ENCODE measurements around the gene STOML2. TPM values are rescaled to one million over a fixed set of nuclear protein-coding genes. Genes with fewer than 3 reads are reported as not detected.
A peak's percentile ranks its signal among the peaks of the same experiment; 100 is the strongest.

Gene STOML2
- total RNA-seq, 1 donor from 2014 or later = 153 TPM

DNA sequence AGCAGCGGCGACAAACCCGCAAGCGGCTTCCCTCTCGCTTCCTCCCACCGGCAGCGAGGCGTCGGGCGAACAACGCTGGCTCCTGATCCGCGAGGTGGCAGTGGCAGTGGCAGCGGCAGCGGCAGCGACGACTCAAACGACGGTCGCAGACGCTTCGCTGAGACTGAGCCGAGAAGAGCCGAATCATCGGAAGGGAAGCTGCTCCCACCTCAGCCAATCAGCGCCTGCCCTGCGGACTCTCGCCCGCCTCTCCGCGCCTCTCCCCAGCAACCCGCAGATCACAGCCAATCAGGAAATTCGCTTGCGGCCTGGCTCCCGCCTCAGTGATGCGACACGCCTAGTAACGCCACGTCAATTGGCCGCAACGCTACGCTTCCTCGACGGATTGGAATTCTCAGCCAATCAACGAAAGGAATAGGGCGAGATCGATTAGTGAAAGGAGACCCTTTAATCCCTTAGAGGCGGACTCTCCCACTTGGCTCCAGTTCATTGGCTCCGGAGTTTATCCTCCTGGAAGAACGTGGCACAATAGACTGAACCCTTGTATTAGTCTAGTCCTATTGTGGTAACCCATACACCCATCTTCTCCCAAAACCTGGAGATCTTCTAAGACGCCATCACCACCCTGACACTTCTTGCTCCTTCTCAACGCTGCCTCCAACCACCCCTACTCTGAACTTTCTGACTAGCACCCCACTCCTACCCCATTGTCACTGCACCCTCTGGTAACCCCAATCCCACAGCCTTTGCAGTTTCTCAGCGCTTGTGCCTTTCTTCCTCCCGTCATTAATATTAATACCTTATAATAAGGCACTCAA is 30.3 kb downstream of the STOML2 start, which contains the start of gene VCP:
VCP (minus strand) TSS at position 165 of the 818 bp plus-strand sequence. CDS start 272 bp downstream, outside the sequence.
- peak; percentile 99 to 100 for DNase-seq (ENCODE audit: low read depth in 2 of 2)

DNA sequence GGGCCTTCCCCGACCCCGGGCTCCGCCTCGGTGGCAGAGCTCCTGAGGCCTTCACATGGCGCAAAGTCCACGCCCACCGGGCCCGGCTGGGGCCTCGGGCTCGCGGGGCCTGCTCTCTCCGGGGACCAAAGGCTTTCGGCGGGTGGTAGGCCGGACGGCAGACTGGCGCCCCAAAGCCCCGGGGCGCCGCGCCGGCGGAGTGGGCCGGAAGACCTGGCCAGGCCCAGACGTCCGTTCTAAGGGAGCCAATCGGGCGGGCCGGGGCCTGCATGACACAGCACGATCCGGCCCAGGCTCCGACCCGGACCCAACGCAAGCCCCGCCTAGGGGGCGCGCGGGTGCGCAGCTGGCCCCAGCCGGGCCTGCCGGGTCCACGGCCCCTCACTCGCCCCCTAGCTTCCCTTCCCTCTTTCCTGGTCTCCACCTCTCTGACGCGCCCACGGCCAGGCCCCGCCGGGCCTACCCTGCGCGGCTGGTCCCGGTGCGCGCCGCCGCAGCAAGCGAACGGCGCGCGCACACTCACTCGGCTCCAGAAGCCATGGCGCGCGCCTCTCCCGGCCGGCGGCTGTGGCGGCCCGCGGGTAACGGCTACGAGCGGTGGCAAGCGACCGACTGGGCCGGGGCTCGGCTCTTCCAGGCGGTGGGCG is 31.0 kb downstream of the STOML2 start:
- DNase-seq (ENCODE audit: low read depth in 2 of 2) = peak; percentile 89 to 92

DNA sequence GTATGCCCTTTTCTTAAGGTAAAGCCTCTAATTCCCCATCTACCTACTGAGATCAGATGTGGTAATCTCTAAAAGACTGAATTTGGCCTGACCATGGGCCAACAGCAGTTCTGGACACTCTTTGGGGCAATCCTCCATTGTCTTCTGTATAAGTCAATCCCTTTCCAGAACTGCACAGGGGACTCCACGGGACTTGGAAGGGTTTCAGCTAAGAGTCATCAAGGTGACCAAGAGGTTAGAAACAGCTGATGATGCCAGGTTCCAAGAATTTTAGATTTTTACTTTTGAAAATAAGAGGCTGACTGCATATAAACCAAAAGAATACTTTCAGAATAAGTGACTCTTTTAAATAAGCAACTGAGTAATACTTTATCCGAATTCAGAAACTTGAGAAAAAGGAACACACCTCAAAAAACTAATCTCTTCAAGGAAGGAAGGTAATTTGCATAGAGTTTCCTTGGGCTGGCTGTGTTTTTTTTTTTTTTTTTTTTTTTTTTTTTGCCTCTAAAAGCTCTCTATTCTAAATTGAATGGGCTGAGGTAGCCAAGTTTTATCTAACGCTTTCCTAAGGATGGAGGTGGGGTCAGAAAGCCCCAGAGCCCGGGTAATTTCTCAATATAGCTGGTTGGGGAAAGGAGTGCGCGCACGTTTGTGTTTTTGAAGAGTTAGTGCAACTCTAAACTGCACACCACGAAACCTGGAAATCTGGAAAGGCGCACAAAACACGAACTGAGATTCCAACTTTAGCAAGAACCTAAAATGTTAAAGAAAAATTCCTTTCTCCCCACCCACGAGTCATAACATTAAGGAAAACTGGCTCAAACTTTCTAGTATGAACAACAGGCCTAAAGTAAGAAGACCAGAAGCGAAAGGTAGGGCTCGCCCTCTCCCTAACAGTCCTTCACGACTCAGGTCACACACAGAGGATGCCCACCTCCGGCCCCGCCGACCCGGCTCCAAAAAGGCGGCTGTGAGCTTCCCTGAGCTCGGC is 31.8 kb downstream of the STOML2 start:
- DNase-seq (ENCODE audit: low read depth in 2 of 2) = peak; percentile 17 to 47

DNA sequence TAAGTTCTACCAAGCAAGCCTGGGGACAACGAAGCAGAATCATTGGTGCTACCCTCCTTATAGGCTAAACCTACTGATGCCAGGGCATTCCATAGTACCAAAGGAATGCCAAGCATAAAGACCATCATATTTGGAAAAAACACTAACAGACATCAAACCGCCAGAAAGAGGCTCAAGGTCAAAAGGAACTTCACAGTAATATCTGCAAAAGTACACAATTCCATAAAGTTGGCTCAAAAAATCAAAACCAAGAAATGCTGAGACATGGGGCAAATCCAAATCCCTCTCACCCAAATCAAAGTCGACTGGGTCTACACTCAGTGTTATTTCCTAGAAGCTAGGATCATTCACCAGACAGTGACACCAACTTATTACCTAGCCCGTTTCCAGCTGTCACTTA is 33.9 kb downstream of the STOML2 start:
- DNase-seq (ENCODE audit: low read depth in 2 of 2) = no peak

DNA sequence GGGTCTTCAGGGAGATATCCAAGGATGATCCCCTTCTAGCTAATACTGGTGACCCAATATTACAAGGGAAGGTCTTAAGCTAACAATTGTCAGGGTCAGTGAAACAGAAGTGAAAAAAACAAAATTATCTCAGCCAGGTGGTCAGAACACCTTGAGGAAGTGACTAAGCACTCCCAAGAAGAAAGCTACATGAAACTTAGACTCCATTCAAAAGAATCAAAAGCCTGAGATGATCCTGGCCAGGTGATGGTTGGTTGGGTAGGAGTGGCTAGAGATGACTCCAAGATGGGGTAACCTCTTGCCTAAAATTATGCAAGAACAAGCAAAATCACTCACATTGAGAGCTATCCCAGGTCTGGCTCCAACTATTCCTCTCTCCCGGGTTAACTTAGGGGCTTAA is 35.9 kb downstream of the STOML2 start:
- no peak for DNase-seq (ENCODE audit: low read depth in 2 of 2)

DNA sequence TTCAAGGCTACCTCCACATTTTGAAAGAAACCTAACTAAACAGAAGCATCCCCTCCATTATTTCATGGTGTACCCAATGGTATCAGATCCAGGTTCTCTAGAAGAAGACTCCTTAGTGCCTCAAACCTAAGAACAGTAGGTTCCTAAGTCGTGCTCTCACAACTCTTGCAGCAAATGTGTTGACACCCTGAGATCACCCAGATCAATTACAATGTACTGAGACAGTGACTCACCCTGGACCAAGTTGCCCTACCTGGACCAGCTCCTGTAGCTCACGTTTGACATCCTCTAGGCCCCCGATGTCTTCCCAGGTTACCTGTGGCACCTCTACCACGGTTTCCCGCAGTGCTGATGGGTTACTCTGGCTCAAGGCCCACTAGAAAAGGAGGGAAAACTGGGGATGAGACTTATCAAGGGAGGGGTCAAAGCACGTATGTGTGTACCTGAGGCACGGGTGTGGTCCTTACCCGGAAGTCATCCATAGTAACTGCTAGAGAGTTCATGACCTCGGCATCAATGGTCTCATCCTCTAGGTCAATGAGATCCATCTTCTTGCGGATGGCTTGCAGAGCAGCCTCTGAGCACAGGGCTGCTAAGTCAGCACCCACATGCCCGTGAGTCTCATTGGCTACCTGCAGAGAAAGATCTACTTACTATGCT is 42.3 kb downstream of the STOML2 start:
- DNase-seq (ENCODE audit: low read depth in 2 of 2) = no peak

DNA sequence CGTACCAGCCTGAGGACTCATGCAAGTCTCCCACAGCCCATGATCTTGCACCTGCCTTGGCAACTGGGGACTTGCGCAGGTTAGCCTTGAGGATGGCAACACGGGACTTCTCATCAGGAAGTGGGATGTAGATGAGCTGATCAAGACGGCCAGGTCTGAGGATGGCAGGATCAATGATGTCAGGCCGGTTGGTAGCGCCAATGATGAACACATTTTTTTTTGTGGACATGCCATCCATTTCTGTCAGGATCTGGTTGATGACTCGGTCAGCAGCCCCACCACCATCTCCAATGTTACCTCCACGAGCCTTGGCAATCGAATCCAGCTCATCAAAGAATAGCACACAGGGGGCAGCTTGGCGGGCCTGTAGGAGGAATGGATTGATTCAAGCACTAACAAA is 43.5 kb downstream of the STOML2 start:
- DNase-seq (ENCODE audit: low read depth in 2 of 2) = no peak

DNA sequence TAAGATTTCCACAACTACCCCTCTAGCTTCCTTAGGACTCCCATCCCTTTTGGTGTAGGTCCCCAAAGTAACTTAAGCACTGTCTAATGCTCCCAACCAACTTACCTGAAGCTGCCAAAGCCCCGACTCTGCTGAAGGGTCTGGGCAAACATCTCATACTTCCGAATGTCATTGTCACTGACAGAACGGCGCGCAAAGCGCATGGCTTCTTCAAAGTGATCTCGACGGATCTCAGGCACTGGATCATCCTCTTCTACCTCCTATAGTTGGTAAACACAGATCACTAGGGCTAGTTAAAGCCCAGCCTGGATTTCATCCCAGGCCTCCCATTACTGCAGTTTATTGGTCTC is 45.7 kb downstream of the STOML2 start:
- no peak for DNase-seq (ENCODE audit: low read depth in 2 of 2)

DNA sequence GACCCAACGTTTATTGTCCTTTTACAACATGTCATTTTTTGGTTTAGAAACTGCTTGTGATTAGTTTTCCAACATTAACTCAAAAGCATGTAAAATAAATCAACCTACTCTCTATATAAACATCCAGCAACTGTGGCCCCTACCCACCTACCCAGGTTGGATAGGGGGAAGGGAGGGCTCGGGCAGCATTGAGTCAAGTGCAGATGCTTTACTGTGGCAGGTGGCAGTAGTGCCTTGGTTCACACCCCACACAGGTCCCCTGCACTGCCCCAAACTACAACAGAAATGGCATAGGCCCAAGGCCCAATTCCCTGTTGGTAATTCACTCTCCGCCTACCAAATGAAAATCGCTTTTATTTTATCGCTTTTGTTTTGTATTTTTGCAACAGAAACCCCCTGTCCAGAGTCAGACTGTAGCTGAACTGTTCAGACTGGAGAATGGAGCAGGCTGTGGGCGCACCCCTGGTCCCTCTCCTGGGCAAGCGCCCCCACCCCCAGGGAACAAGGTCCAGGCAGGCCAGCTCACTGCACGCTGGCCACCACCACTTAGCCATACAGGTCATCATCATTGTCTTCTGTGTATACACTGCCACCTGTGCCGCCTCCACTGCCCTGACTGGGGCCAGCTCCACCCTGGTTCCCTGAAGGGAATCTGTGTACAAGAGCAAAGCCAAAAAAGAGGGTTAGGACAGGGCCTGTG is 46.2 kb downstream of the STOML2 start:
- DNase-seq (ENCODE audit: low read depth in 2 of 2) = no peak

DNA sequence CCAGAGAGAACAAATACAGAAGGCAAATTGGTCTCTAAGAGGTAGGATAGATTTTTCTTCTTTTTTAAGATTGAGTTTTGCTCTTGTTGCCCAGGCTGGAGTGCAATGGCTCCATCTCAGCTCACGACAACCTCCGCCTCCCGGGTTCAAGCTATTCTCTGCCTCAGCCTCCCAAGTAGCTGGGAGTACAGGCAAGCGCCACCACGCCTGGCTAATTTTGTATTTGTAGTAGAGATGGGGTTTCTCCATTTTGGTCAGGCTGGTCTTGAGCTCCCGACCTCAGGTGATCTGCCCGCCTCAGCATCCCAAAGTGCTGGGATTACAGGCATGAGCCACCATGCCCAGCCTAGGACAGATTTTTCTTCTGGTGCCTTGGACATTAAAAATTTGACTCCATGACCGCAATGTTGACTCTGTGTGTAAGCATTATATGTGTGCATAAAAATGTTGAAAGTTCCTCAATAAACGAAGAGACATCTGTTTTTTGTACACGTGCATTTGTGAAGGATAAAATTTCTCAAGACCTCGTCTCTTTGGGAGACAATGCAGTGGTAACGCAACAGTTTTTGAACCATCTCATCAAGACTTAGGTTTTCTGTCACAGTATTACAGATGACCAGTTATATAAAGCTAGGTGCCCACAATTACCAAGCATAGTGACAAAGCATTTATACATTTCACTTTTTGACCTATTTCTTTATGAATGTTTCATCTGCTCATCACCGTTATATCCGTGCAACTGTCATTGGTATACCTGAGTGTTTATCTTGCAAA is 47.9 kb downstream of the STOML2 start:
- no peak for DNase-seq (ENCODE audit: low read depth in 2 of 2)

DNA sequence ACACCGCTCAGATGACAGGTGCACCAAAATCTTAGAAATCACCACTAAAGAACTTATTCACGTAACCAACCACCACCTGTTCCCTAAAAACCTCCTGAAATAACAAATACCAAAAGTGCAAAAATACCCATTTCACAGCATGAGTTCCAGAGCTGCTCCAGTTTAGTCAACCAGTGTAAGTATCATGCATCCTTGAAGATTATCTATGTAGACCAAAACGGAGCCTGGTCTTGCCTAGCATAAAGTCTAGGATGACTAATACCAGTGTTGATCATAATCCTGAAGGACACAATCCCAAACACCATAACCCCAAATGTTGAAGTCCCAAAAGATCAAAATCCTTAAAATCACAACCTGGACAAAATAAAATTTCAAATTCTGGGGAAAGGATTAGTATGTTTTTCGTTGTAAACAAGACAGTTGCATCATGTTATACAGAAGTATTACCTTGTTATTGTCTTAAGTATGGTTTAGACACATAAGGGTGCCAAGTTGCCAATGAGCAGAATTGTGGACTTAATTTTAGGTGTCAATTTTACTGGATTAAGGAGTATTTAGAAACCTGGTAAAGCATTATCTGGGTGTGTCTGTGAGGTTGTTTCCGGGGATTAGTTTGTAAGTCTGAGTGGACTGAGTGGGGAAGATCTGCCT is 48.6 kb downstream of the STOML2 start:
- no peak for DNase-seq (ENCODE audit: low read depth in 2 of 2)

DNA sequence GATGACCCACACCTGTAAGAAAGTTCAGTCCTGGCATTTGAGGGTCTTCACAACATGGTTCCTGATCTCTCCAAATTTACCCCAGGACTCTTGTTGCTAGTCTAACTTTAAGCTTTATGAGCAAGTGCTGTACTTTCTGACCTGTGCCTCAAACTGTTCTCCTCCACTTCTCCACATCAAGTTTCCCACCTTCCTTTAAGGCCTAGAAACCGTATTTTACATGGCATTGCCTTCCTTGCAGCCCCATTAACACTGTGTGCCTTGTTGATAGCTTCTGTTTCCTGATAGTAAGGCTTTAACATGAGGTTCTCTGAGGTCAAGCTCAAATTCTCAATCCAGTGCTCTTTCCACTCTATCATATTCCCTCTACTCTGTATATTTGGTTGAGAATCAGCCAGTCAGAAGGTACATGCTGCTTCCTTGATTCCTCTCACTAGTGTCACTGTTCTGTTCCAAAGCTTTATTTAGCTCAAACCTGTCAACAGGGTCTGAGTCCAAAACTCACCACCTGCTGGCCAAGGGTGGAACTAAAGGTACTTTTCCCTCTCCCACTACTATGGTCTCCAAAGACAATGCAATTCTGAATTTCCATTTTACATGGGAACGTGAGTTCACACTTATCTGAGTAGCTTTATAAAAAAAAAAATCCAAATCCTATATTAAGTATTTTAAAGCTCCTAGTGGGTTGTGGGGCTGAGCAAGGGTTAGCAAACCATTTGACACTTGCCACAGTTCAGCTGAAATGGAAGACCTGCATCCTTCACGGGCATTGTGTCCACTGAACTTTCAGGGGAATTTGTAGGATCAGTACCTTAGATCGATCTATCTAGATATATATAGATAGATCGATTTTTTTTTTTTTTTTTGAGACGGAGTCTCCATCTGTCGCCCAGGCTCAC is 51.6 kb downstream of the STOML2 start:
- peak; percentile 58 to 73 for DNase-seq (ENCODE audit: low read depth in 2 of 2)

Other genes with a start within 250 kb of the STOML2 start
- not detected in 2 replicates for gene PHF24, start 144.8 kb downstream of the STOML2 start, total RNA-seq
- 2.4 and 3.1 TPM in 2 replicates for gene DNAJB5, start 113.4 kb downstream of the STOML2 start, total RNA-seq
- gene VCP, start 30.5 kb downstream of the STOML2 start, total RNA-seq = 443 and 473 TPM in 2 replicates
- 9.7 and 13.3 TPM in 2 replicates for gene FANCG, start 23.2 kb downstream of the STOML2 start, total RNA-seq
- gene PIGO, start 6.5 kb downstream of the STOML2 start, total RNA-seq = 7.2 and 8.7 TPM in 2 replicates
- 5.6 and 7.4 TPM in 2 replicates for gene ATOSB, start 12.7 kb upstream of the STOML2 start, total RNA-seq
- gene UNC13B, start 58.9 kb upstream of the STOML2 start, total RNA-seq = 16.3 and 20.4 TPM in 2 replicates